Right cardiac atrium (tissue), 5 donors: Measurements from ENCODE around the gene IGSF21. TPM values are rescaled to one million over a fixed set of nuclear protein-coding genes. Genes with fewer than 3 reads are reported as not detected.

Experiments used
- ATAC-seq, 2 donors: fragments of 200-7000 bp; cut with Tn5 transposase; one replicate each; pipeline versions ENCODE4 v1.8.0 to v1.9.1; 2020; ENCODE audit warnings: moderate library complexity in 2 of 2, mild to moderate bottlenecking in 1 of 2
- DNase-seq, 3 donors: peaks; one replicate each; pipeline ENCODE4 v3.0.0-alpha.2; 2020
- H3K27ac ChIP-seq: one replicate; pipeline ENCODE4 v1.5.1; 2013; ENCODE audit warnings: mild to moderate bottlenecking, low read length, control low read depth, moderate library complexity
- H3K27me3 ChIP-seq: one replicate; pipeline ENCODE4 v1.6.1; 2013; ENCODE audit not compliant: control insufficient read depth, insufficient read depth
- H3K4me1 ChIP-seq: one replicate; pipeline ENCODE4 v1.6.1; 2013; ENCODE audit warnings: low read length; ENCODE audit not compliant: control insufficient read depth, insufficient read depth
- H3K4me3 ChIP-seq: one replicate; pipeline ENCODE4 v1.5.1; 2013; ENCODE audit warnings: low read length, control low read depth
- H3K9me3 ChIP-seq: one replicate; pipeline ENCODE4 v1.6.1; 2013; ENCODE audit warnings: low read length; ENCODE audit not compliant: control insufficient read depth
- WGBS: extraction: QIAGEN DNeasy Blood & Tissue Kit; methylation state at CpG from one replicate; pipeline ENCODE4 v1.1.7; 2013; 5-methylcytosine and 5-hydroxymethylcytosine counted together
- intact Hi-C, 4 donors: fragments of 100-400 bp; cut with DNase I; formaldehyde crosslinking; loops; one replicate each; pipeline versions ENCODE4 v1.11.0 to v1.14.0; 2022 to 2023
- polyA plus RNA-seq: library from polyadenylated mRNA; stranded (reverse); fragments of 200-250 nt; gene quantifications from one replicate; pipeline ENCODE4 v1.2.3, GENCODE V29; 2013
- total RNA-seq, 4 donors: library from RNA; stranded (reverse); fragmentation: NEBNext Ultra II Directional; extraction: Animal tissue kit (Norgen Biotek cat#: 25700); gene quantifications; one replicate each; pipeline ENCODE4 v1.2.1, GENCODE V29; 2021
- donor health status: healthy with polysubstance abuse.
- donor health status: DM: no; HTN: yes; CAD: no.
- donor health status: DM: no; HTN: no; CAD: no.
- donor health status: DM: no; HTN: yes; CAD: no; lungs with severe emphysema.
- donor health status: DM: yes; HTN: yes; CAD: no.

Gene IGSF21
- total and polyA plus RNA-seq, 5 donors: 0.52 to 3.1 (median 1.7) TPM

GRCh38 chr1:18245647-18246046, 138.0 kb downstream of the IGSF21 start:
- Histone ChIP-seq H3K4me3 (no peak overlapping the region), H3K27me3 (no peaks in the 10 kb centered on the region), H3K4me1 (no peaks in the 10 kb centered on the region), H3K9me3 (no peaks in the 10 kb centered on the region), H3K27ac (no peak overlapping the region)
- intact Hi-C loops: no loop called here
- ATAC-seq: no peak
- no peak for DNase-seq
- 38% methylated on average over 1 of the region's 1 CpG for WGBS

GRCh38 chr1:18246543-18246942, 138.9 kb downstream of the IGSF21 start:
- intact Hi-C loops: no loop called here
- 79% methylated on average over 6 of the region's 6 CpGs for WGBS
- no peak overlapping the region for H3K4me3 ChIP-seq
- H3K4me1 ChIP-seq: no peaks in the 10 kb centered on the region
- H3K27ac ChIP-seq: no peak overlapping the region
- ATAC-seq (no peak), DNase-seq (no peak)
- no peaks in the 10 kb centered on the region for H3K27me3 ChIP-seq
- H3K9me3 ChIP-seq: peaks cover 3% of the 10 kb centered on the region

- ATAC-seq: no peak
- Histone ChIP-seq H3K4me3 (no peak overlapping the region), H3K9me3 (peaks cover 3% of the 10 kb centered on the region), H3K27me3 (no peaks in the 10 kb centered on the region), H3K4me1 (no peaks in the 10 kb centered on the region), H3K27ac (no peak overlapping the region)
- no peak for DNase-seq
- intact Hi-C loops: no loop called here
- WGBS: 42% methylated on average over 4 of the region's 4 CpGs
These were observed 139.6 kb downstream of the IGSF21 start for GRCh38 chr1:18247151-18247550.

GRCh38 chr1:18249631-18250030, 142.0 kb downstream of the IGSF21 start:
- DNase-seq (no peak), ATAC-seq (no peak)
- intact Hi-C loops: no loop called here
- Histone ChIP-seq H3K9me3 (peaks cover 3% of the 10 kb centered on the region), H3K27me3 (no peaks in the 10 kb centered on the region), H3K4me3 (no peak overlapping the region), H3K27ac (no peak overlapping the region), H3K4me1 (no peaks in the 10 kb centered on the region)
- whole genome bisulfite sequencing: 46% methylated on average over 3 of the region's 3 CpGs

- no peak for ATAC-seq
- H3K27me3 ChIP-seq: no peaks in the 10 kb centered on the region
These were observed 145.5 kb downstream of the IGSF21 start for GRCh38 chr1:18253093-18253492.

GRCh38 chr1:18256282-18257235, 149.0 kb downstream of the IGSF21 start:
- Histone ChIP-seq H3K27me3 (no peaks in the 10 kb centered on the region), H3K4me3 (no peak overlapping the region), H3K4me1 (no peaks in the 10 kb centered on the region), H3K9me3 (no peaks in the 10 kb centered on the region), H3K27ac (no peak overlapping the region)
- intact Hi-C loops: no loop called here
- peak; percentile 41 to 71 (median 65) for DNase-seq
- ATAC-seq: no peak
- WGBS: 31% methylated on average over 18 of the region's 18 CpGs

More at GRCh38 chr1:18253093-18253492, 145.5 kb downstream of the IGSF21 start:
- Histone ChIP-seq H3K9me3 (peaks cover 3% of the 10 kb centered on the region), H3K27ac (no peak overlapping the region), H3K4me3 (no peak overlapping the region), H3K4me1 (no peaks in the 10 kb centered on the region)
- WGBS: 63% methylated on average over 4 of the region's 4 CpGs
- intact Hi-C loops: no loop called here
- DNase-seq: no peak

GRCh38 chr1:18257778-18258177, 150.2 kb downstream of the IGSF21 start:
- Histone ChIP-seq H3K4me1 (no peaks in the 10 kb centered on the region), H3K9me3 (no peaks in the 10 kb centered on the region), H3K4me3 (no peak overlapping the region), H3K27ac (no peak overlapping the region), H3K27me3 (no peaks in the 10 kb centered on the region)
- DNase-seq (no peak), ATAC-seq (no peak)
- intact Hi-C loops: no loop called here
- 50% methylated on average over 3 of the region's 3 CpGs for WGBS

GRCh38 chr1:18261891-18262290, 154.3 kb downstream of the IGSF21 start:
- DNase-seq (no peak), ATAC-seq (no peak)
- Histone ChIP-seq H3K9me3 (no peaks in the 10 kb centered on the region), H3K4me3 (no peak overlapping the region), H3K27me3 (no peaks in the 10 kb centered on the region), H3K27ac (no peak overlapping the region), H3K4me1 (no peaks in the 10 kb centered on the region)
- intact Hi-C loops: no loop called here
- WGBS: 46% methylated on average over 4 of the region's 4 CpGs

GRCh38 chr1:18262726-18263125, 155.1 kb downstream of the IGSF21 start:
- no peaks in the 10 kb centered on the region for H3K4me1 ChIP-seq
- WGBS: 36% methylated on average over 6 of the region's 6 CpGs
- DNase-seq (no peak), ATAC-seq (no peak)
- no peaks in the 10 kb centered on the region for H3K27me3 ChIP-seq
- intact Hi-C loops: no loop called here
- H3K27ac ChIP-seq: no peak overlapping the region
- no peaks in the 10 kb centered on the region for H3K9me3 ChIP-seq
- no peak overlapping the region for H3K4me3 ChIP-seq

- no peak overlapping the region for H3K4me3 ChIP-seq
- H3K4me1 ChIP-seq: no peaks in the 10 kb centered on the region
- no peaks in the 10 kb centered on the region for H3K9me3 ChIP-seq
- intact Hi-C loops: no loop called here
- DNase-seq (no peak), ATAC-seq (no peak)
- no peaks in the 10 kb centered on the region for H3K27me3 ChIP-seq
- WGBS: 56% methylated on average over 5 of the region's 5 CpGs
- no peak overlapping the region for H3K27ac ChIP-seq
These were observed 156.0 kb downstream of the IGSF21 start for GRCh38 chr1:18263547-18264120.

- intact Hi-C loops: no loop called here
- 60% methylated on average over 6 of the region's 6 CpGs for WGBS
- no peaks in the 10 kb centered on the region for H3K27me3 ChIP-seq
These were observed 156.9 kb downstream of the IGSF21 start for GRCh38 chr1:18264450-18265039.

More at GRCh38 chr1:18264450-18265039, 156.9 kb downstream of the IGSF21 start:
- Histone ChIP-seq H3K9me3 (no peaks in the 10 kb centered on the region), H3K4me1 (no peaks in the 10 kb centered on the region), H3K27ac (no peak overlapping the region), H3K4me3 (no peak overlapping the region)
- ATAC-seq (no peak), DNase-seq (no peak)
